HG03457 (cell line): Measurements from ENCODE around the gene CA11.

Experiments
- ATAC-seq: cut with Tn5 transposase; IDR thresholded peaks from one replicate; pipeline ENCODE4 v1.9.1; 2021; ENCODE audit warnings: moderate number of reproducible peaks; ENCODE audit not compliant: unreplicated experiment

The CA11 gene

GRCh38 chr19:48588670-48589401, 57.2 kb downstream of the CA11 start:
- no peak for ATAC-seq
